GM18526 (cell line): ENCODE data around the gene CDCA4.

Experiments
- POLR2A ChIP-seq: IDR thresholded peaks from 3 replicates; pipeline ENCODE4 v1.6.1; 2011; ENCODE audit not compliant: insufficient read length; ENCODE audit errors: extremely low read depth

The CDCA4 gene

GRCh38 chr14:104969741-104970230 lies 51.1 kb downstream of the CDCA4 start:
- TF ChIP-seq POLR2A = no peak

- TF ChIP-seq POLR2A = no peak
Observed at GRCh38 chr14:104968541-104969401, 52.1 kb downstream of the CDCA4 start.

- no peak for TF ChIP-seq POLR2A
Observed at GRCh38 chr14:104968153-104968527, 52.7 kb downstream of the CDCA4 start.

GRCh38 chr14:104967386-104968152 lies 53.3 kb downstream of the CDCA4 start:
- no peak for TF ChIP-seq POLR2A

- TF ChIP-seq POLR2A = no peak
Observed at GRCh38 chr14:104966981-104967385, 53.9 kb downstream of the CDCA4 start.

GRCh38 chr14:104966261-104966865 lies 54.5 kb downstream of the CDCA4 start:
- TF ChIP-seq POLR2A = no peak

GRCh38 chr14:104965561-104966231 lies 55.2 kb downstream of the CDCA4 start:
- no peak for TF ChIP-seq POLR2A

- TF ChIP-seq POLR2A = no peak
Observed at GRCh38 chr14:104964546-104964945, 56.3 kb downstream of the CDCA4 start.
